Thoracic aorta (tissue), 2 donors: Measurements from ENCODE around the gene PRKX. TPM values are rescaled to one million over a fixed set of nuclear protein-coding genes. Genes with fewer than 3 reads are reported as not detected.
"Not testable (repeated sequence)": the region's sequence is repeated elsewhere in the genome, so short reads cannot be mapped to it uniquely, and the experiment has no call there.

Experiments used
- ATAC-seq: fragments of 150-250 bp; one replicate; pipeline ENCODE4 v1.8.0; 2017; ENCODE audit warnings: low read depth; ENCODE audit not compliant: insufficient number of reproducible peaks, low FRiP score
- DNase-seq: peaks from one replicate; pipeline ENCODE4 v3.0.0-alpha.2; 2020; ENCODE audit warnings: low spot score
- H3K27ac ChIP-seq, 2 donors: fragments of 200-600 bp; sonication (generic); 1 replicate in 1 of 2; 2 replicates in 1 of 2; pipeline ENCODE4 v1.5.1; 2016; ENCODE audit warnings: mild to moderate bottlenecking in 2 of 2, moderate library complexity in 2 of 2
- H3K27me3 ChIP-seq: fragments of 200-600 bp; sonication (generic); replicated peaks from 2 replicates; pipeline ENCODE4 v1.6.0; 2016; ENCODE audit warnings: mild to moderate bottlenecking; ENCODE audit not compliant: insufficient read depth
- H3K36me3 ChIP-seq: fragments of 200-600 bp; sonication (generic); one replicate; pipeline ENCODE4 v1.5.1; 2016
- H3K4me1 ChIP-seq, 2 donors: fragments of 200-600 bp; sonication (generic); 1 replicate in 1 of 2; 2 replicates in 1 of 2; pipeline versions ENCODE4 v1.5.1 to v1.6.0; 2016; ENCODE audit warnings: low read depth in 2 of 2, mild to moderate bottlenecking in 1 of 2; ENCODE audit not compliant: control insufficient read depth in 1 of 2
- H3K4me3 ChIP-seq: fragments of 200-600 bp; sonication (generic); 2 replicates; pipeline ENCODE4 v1.5.1; 2016; ENCODE audit warnings: mild to moderate bottlenecking
- H3K9me3 ChIP-seq: fragments of 200-600 bp; sonication (generic); 2 replicates; pipeline ENCODE4 v1.5.1; 2016
- total RNA-seq, 2 donors: library from RNA; depleted of rRNA; stranded (reverse); fragments of >200 nt; gene quantifications; one replicate each; pipeline versions ENCODE4 v1.1.0 to v1.2.3, GENCODE V29; 2016
- TF ChIP-seq, protein P1 (sequence below): fragments of 200-600 bp; sonication (generic); IDR thresholded peaks from one replicate; pipeline ENCODE4 v1.5.1; 2019; ENCODE audit warnings: antibody characterized with exemption

Gene PRKX
- total RNA-seq = 10 to 100 TPM in 1 of 2 donors, 1 to 10 TPM in 1; 8.1 to 54.3 TPM

DNA sequence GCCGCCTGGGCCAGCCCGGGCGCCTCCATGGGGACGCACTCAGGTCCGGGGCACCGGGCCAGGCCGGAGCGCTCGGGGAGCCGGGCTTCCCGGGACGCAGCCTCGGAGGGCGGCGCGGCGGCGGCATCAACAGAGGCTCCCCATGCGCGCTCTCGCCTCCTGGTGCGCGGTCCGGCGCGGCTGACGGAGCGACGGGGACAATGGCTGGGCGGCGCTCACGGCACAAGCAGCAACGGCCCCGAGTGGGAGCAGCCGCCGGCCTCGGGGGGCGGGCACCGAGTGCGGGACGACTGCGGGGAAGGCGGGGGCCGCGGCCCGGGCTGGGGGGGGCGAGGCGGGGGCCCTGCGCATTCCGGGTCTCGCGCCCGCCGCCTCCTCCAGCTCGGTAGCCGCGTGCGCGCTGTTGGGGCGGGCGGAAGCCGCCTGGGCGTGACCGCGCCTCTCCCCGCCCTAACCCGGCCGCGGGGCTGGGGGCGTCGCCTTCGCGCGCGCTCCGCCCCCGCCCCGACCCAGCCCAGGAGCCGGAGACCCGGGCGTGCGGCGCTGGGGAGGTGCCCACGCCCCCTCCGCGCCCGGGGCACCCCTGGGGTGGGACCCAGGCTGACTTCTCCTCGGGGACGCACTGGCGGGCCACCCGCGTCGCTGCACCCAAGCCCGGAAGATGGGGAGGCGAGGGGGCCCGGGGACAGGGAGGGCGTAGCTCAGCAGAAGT lies at the start of gene PRKX:
TSS of gene PRKX (minus strand) at position 425 of the 712 bp plus-strand sequence. CDS start at position 29, 396 bp downstream.
- no peaks in the 10 kb centered on the region for H3K4me1 ChIP-seq
- H3K36me3 ChIP-seq = no peaks in the 10 kb centered on the region
- peak within 1 kb of the TSS; percentile 82 for H3K4me3 ChIP-seq
- peak within 1 kb of the TSS in 1 of 2 donors; percentile 64 for H3K27ac ChIP-seq
- TF ChIP-seq, protein P1, sequence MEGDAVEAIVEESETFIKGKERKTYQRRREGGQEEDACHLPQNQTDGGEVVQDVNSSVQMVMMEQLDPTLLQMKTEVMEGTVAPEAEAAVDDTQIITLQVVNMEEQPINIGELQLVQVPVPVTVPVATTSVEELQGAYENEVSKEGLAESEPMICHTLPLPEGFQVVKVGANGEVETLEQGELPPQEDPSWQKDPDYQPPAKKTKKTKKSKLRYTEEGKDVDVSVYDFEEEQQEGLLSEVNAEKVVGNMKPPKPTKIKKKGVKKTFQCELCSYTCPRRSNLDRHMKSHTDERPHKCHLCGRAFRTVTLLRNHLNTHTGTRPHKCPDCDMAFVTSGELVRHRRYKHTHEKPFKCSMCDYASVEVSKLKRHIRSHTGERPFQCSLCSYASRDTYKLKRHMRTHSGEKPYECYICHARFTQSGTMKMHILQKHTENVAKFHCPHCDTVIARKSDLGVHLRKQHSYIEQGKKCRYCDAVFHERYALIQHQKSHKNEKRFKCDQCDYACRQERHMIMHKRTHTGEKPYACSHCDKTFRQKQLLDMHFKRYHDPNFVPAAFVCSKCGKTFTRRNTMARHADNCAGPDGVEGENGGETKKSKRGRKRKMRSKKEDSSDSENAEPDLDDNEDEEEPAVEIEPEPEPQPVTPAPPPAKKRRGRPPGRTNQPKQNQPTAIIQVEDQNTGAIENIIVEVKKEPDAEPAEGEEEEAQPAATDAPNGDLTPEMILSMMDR = no peak
- no peaks in the 10 kb centered on the region for H3K27me3 ChIP-seq
- no peaks in the 10 kb centered on the region for H3K9me3 ChIP-seq
- ATAC-seq (no peak), DNase-seq (no peak)

DNA sequence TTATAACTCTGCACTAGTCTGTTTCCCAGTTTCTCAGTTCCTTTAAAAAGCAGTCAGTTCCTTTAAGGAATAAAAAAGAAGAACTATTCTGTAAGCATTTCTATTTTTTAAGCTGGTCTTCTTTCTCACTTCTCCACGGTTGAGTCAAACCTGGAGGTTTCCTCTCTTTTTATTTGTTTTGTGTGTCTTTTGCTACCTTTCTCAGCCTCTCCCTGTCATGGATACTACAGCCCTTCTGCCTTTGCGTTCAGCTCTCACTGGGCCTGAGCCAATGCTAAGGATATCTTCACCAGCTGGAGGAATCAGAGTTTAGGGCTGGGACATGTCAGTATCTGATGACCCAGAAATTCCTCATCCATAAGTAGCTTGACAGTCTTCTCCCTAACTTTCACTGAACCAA lies 49.7 kb upstream of the PRKX start:
- ATAC-seq = no peak
- Histone ChIP-seq H3K4me1 (no peaks in the 10 kb centered on the region), H3K27me3 (no peaks in the 10 kb centered on the region), H3K36me3 (no peaks in the 10 kb centered on the region), H3K9me3 (no peaks in the 10 kb centered on the region), H3K27ac (no peak overlapping the region), H3K4me3 (no peak overlapping the region)
- DNase-seq = no peak
- TF ChIP-seq, protein P1 = no peak

DNA sequence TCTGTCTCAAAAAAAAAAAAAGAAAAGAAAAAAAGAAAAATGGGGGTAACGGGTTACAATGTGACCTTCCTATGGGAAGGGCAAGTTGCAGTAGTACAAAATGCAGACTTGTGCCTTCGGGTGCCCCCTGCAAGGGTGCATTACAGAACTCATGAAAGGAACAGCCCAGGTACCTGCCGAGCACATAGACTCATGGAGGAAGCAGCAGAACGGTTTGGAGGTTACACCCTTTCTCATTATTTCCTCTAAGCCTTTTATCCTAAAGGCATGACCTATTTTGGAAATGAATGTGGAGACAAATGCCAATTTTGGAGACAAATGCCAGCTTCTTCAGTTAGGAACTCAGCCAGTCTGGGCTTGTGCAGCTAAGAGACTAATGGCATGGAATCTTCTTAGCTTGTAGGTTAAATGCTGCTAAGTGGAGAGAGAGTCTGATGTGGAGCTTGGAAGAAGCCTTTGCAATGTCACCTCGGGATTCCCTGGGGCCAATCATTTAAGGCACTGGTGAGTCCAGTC lies 44.1 kb upstream of the PRKX start:
- H3K4me1 ChIP-seq = no peaks in the 10 kb centered on the region
- TF ChIP-seq, protein P1 = no peak
- H3K9me3 ChIP-seq = no peaks in the 10 kb centered on the region
- H3K36me3 ChIP-seq = no peaks in the 10 kb centered on the region
- no peak overlapping the region for H3K4me3 ChIP-seq
- DNase-seq (no peak), ATAC-seq (no peak)
- H3K27ac ChIP-seq = no peak overlapping the region
- no peaks in the 10 kb centered on the region for H3K27me3 ChIP-seq

GRCh38 chrX:3748052-3748559 lies 34.7 kb upstream of the PRKX start:
- DNase-seq (no peak), ATAC-seq (no peak)
- Histone ChIP-seq H3K27ac (no peak overlapping the region), H3K27me3 (no peaks in the 10 kb centered on the region), H3K36me3 (no peaks in the 10 kb centered on the region), H3K9me3 (no peaks in the 10 kb centered on the region), H3K4me1 (no peaks in the 10 kb centered on the region), H3K4me3 (no peak overlapping the region)
- TF ChIP-seq, protein P1 = no peak

DNA sequence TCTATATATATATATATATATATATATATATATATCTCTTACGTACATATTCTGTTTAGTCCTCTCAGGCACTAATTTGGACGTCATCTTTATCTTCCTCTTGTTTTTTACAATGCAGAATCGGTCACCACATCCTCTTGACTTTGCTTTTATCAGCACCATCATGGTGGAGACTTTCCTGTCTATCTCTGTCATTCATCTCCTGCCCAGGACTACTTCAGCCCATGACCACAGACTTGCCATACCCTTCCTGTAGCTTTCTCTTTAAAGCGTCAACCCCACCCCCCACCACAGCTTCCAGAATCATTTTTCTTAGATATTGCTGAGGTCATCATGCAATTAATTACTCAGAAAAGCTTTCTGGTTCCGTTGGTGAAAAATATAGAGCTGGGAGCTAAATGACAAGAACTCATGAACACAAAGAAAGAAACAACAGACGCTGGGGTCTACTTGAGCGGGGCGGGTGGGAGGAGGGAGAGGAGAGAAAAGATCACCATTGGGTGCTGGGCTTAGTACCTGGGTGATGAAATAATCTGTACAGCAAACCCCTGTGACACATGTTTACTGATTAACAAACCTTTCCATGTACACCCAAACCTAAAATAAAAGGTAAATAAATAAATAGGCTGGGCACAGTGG lies 30.5 kb upstream of the PRKX start:
- Histone ChIP-seq H3K27me3 (no peaks in the 10 kb centered on the region), H3K36me3 (no peaks in the 10 kb centered on the region), H3K9me3 (no peaks in the 10 kb centered on the region), H3K4me3 (no peak overlapping the region), H3K27ac (no peak overlapping the region), H3K4me1 (no peaks in the 10 kb centered on the region)
- TF ChIP-seq, protein P1 = no peak
- no peak for ATAC-seq
- DNase-seq = no peak

DNA sequence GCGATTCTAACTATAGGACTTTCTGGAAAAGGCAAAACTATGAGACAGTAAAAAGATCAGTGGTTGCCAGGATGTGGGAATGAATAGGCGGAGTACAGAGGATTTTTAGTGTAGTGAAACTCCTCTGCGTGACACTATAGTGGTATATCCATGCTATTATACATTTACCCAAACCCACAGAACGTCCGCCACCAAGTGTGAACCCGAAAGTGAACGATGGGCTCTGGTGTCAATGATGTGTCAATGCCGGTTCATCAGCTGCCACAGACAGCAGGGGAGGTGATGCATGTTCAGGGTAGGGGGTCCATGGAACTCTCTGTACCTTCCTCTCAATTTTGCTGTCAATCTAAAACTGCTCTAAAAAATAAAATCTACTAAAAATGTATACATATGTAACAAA lies 27.5 kb upstream of the PRKX start:
- H3K4me3 ChIP-seq, H3K4me1 ChIP-seq, H3K9me3 ChIP-seq, H3K27ac ChIP-seq, ATAC-seq, H3K27me3 ChIP-seq, DNase-seq, H3K36me3 ChIP-seq: not testable (repeated sequence)
